Vagina (tissue), 2 donors: Measurements from ENCODE around the gene TRIM10. TPM values are rescaled to one million over a fixed set of nuclear protein-coding genes. Genes with fewer than 3 reads are reported as not detected.

Experiments used
- DNase-seq, 2 donors: peaks; one replicate each; pipeline ENCODE4 v3.0.0-alpha.2; 2017; ENCODE audit errors: extremely low spot score in 2 of 2
- H3K27ac ChIP-seq: fragments of 200-600 bp; sonication (generic); one replicate; pipeline ENCODE4 v1.5.1; 2019
- H3K27me3 ChIP-seq: fragments of 200-600 bp; sonication (generic); one replicate; pipeline ENCODE4 v1.5.1; 2019
- H3K36me3 ChIP-seq, 2 donors: fragments of 200-600 bp; sonication (generic); one replicate each; pipeline ENCODE4 v1.5.1; 2017 to 2019
- H3K4me1 ChIP-seq: fragments of 200-600 bp; sonication (generic); one replicate; pipeline ENCODE4 v1.5.1; 2019
- H3K4me3 ChIP-seq, 2 donors: fragments of 200-600 bp; sonication (generic); 1 replicate in 1 of 2; 2 replicates in 1 of 2; pipeline ENCODE4 v1.5.1; 2016 to 2019
- H3K9me3 ChIP-seq: fragments of 200-600 bp; sonication (generic); one replicate; pipeline ENCODE4 v1.5.1; 2019
- POLR2A ChIP-seq, 2 donors: fragments of 450-650 bp; IDR thresholded peaks; one replicate each; pipeline ENCODE4 v1.6.1; 2017; ENCODE audit warnings: antibody characterized with exemption in 2 of 2, mild to moderate bottlenecking in 2 of 2, moderate library complexity in 2 of 2
- POLR2AphosphoS5 ChIP-seq, 2 donors: sonication (generic); formaldehyde crosslinking; IDR thresholded peaks; one replicate each; pipeline ENCODE4 v1.9.0; 2017; ENCODE audit warnings: antibody characterized with exemption in 2 of 2, mild to moderate bottlenecking in 2 of 2, low read depth in 1 of 2; ENCODE audit not compliant: insufficient read depth in 1 of 2
- intact Hi-C: fragments of 100-400 bp; cut with DNase I; formaldehyde crosslinking; loops from one replicate; pipeline ENCODE4 v1.15.1; 2023
- total RNA-seq: library from RNA; depleted of rRNA; stranded (reverse); fragments of >200 nt; gene quantifications from one replicate; pipeline ENCODE4 v1.2.3, GENCODE V29; 2016
- TF ChIP-seq, protein P1 (sequence below), 3 experiments: fragments of 450-650 bp in 2 of 3; fragments of 200-600 bp in 1 of 3; sonication (generic) in 1 of 3; IDR thresholded peaks; one replicate each; pipeline ENCODE4 v1.5.1; 2017 to 2019; ENCODE audit warnings: antibody characterized with exemption in 3 of 3, mild to moderate bottlenecking in 2 of 3, moderate library complexity in 2 of 3

The TRIM10 gene
- total RNA-seq, 1 donor from 2014 or later, result not detected

DNA sequence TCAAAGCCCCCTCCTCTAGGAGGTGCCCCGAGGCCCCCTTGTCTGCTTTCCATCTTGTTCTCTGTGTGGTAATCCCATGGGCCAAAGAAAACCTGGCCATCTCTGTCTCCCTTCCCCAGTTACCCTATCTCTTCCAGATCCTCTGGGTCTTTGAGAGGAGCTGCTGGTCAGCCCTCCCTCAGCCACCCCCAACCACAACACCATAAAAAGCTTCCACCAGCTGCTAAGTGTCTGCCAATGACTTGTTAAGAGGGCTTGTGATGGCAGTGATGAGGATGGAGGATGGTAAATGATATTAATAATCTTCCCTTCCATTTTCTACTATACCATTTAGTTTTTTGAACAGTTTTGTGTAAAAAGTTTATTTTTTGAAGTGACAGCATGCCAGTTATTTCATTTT is 34.9 kb upstream of the TRIM10 start:
- TF ChIP-seq POLR2A (IDR thresholded peaks at IDR 0.05) (no peak), POLR2AphosphoS5 (IDR thresholded peaks at IDR 0.05; ENCODE audit: insufficient read depth in 1 of 2, low read depth in 1 of 2) (no peak)
- TF ChIP-seq, protein P1, sequence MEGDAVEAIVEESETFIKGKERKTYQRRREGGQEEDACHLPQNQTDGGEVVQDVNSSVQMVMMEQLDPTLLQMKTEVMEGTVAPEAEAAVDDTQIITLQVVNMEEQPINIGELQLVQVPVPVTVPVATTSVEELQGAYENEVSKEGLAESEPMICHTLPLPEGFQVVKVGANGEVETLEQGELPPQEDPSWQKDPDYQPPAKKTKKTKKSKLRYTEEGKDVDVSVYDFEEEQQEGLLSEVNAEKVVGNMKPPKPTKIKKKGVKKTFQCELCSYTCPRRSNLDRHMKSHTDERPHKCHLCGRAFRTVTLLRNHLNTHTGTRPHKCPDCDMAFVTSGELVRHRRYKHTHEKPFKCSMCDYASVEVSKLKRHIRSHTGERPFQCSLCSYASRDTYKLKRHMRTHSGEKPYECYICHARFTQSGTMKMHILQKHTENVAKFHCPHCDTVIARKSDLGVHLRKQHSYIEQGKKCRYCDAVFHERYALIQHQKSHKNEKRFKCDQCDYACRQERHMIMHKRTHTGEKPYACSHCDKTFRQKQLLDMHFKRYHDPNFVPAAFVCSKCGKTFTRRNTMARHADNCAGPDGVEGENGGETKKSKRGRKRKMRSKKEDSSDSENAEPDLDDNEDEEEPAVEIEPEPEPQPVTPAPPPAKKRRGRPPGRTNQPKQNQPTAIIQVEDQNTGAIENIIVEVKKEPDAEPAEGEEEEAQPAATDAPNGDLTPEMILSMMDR (IDR thresholded peaks at IDR 0.05), result no peak
- intact Hi-C loops, result no loop called here
- H3K36me3 ChIP-seq, result peaks cover 0 to 72% of the 10 kb centered on the region in 2 donors

DNA sequence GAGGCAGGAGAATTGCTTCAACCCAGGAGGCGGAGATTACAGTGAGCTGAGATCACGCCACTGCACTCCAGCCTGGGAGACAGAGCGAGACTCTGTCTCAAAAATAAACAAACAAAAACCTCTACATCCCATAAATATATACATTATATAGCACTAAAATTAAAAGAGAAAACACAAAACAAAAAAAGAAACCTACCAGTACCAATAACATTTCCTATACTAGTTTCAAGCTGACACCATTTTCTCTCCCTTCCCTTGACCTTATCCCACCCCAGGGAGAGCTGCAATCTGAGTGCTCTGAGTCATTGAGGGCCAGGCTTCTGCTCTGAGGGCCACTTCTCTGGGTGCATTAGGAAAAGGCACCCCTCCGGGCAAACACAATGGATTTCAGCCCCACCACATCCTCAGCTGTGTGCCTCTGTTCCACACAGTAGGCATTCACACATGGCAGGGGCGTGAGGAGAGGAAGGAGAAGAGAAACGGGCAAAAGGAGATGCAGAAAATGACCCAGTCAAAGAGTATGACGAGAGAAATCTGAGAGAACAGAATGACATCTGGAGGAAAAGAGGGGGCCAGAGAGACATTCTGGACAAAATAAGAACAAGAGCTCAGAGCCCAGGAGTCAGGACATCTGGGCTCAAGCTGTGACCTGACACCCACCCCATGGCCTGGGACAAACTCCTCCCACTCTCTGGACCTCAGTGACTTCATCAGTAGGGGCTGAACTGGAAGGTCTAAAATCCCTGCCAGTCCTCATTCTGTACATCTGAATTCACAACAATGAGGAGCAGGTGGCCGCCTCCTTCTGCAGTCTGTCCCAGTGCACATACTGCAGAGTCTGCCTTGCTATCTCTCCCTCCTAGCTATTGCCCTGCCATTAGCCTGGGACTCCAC is 34.0 kb upstream of the TRIM10 start:
- H3K4me1 ChIP-seq, result no peaks in the 10 kb centered on the region
- intact Hi-C loops, result no loop called here
- no peak overlapping the region for H3K27ac ChIP-seq
- no peak overlapping the region for H3K4me3 ChIP-seq
- peaks cover 0 to 72% of the 10 kb centered on the region in 2 donors for H3K36me3 ChIP-seq
- no peak for TF ChIP-seq POLR2AphosphoS5 (IDR thresholded peaks at IDR 0.05; ENCODE audit: insufficient read depth in 1 of 2, low read depth in 1 of 2)
- TF ChIP-seq POLR2A (IDR thresholded peaks at IDR 0.05), result no peak
- TF ChIP-seq, protein P1 (IDR thresholded peaks at IDR 0.05), result no peak
- DNase-seq, result no peak
- no peaks in the 10 kb centered on the region for H3K9me3 ChIP-seq
- no peaks in the 10 kb centered on the region for H3K27me3 ChIP-seq

More for the DNA sequence above, 34.9 kb upstream of the TRIM10 start:
- DNase-seq, result no peak
- H3K4me3 ChIP-seq, result no peak overlapping the region
- H3K9me3 ChIP-seq, result no peaks in the 10 kb centered on the region
- H3K27me3 ChIP-seq, result no peaks in the 10 kb centered on the region
- no peak overlapping the region for H3K27ac ChIP-seq
- H3K4me1 ChIP-seq, result peaks cover 9% of the 10 kb centered on the region

DNA sequence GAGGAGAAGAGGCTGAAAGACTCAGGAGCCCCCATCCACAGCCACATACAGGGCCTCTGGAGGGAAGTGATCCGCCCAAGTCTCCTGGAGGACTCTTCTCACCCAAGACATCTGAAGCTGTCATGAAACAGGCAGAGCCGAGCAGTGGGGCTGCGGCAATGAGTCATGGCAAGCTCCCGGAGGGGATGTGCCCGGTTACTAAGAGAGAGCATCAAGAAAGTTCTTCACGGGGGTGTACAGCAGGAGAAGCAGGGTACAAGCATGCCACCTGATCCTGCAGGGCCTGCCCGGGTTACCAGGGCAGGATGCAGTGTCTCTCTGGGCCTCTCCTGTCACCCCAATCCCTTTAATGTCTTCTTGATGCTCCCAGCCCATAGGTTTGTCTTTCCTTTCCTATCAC is 31.1 kb upstream of the TRIM10 start:
- H3K9me3 ChIP-seq, result no peaks in the 10 kb centered on the region
- TF ChIP-seq POLR2AphosphoS5 (IDR thresholded peaks at IDR 0.05; ENCODE audit: insufficient read depth in 1 of 2, low read depth in 1 of 2) (no peak), POLR2A (IDR thresholded peaks at IDR 0.05) (no peak)
- TF ChIP-seq, protein P1 (IDR thresholded peaks at IDR 0.05), result no peak
- no peak overlapping the region for H3K4me3 ChIP-seq
- no peaks in the 10 kb centered on the region for H3K27me3 ChIP-seq
- no peak for DNase-seq
- no peak overlapping the region for H3K27ac ChIP-seq
- peaks cover 0 to 70% of the 10 kb centered on the region in 2 donors for H3K36me3 ChIP-seq
- no peaks in the 10 kb centered on the region for H3K4me1 ChIP-seq
- intact Hi-C loops, result no loop called here

DNA sequence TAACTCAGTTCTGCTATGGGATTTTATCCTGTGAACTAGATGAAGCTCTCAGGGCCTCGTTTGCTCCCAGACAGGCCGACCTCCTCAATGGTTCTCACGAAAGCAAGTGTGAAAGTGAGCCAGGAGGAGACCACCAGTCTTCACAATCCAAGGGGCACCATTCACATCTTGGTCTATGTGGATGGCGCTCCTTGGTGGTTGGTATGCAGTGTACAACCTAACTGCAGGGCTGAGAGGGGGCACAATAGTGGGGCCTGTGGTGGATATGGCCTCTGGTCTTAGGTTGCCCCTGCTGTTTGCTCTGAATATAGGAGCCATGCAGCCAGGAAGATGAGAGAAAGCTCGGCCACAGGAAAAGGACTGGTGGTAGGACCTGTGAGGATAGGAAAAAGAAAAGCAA is 27.5 kb upstream of the TRIM10 start:
- H3K4me1 ChIP-seq, result no peaks in the 10 kb centered on the region
- H3K27me3 ChIP-seq, result no peaks in the 10 kb centered on the region
- intact Hi-C loops, result no loop called here
- no peak for TF ChIP-seq POLR2A (IDR thresholded peaks at IDR 0.05)
- TF ChIP-seq, protein P1 (IDR thresholded peaks at IDR 0.05), result no peak
- TF ChIP-seq POLR2AphosphoS5 (IDR thresholded peaks at IDR 0.05; ENCODE audit: insufficient read depth in 1 of 2, low read depth in 1 of 2), result no peak
- no peak overlapping the region for H3K4me3 ChIP-seq
- no peaks in the 10 kb centered on the region for H3K9me3 ChIP-seq
- H3K27ac ChIP-seq, result no peak overlapping the region
- peaks cover 0 to 60% of the 10 kb centered on the region in 2 donors for H3K36me3 ChIP-seq
- no peak for DNase-seq
